LNCaP clone FGC (cell line): ENCODE results near the gene DIPK1C.

Experiments
- DNase-seq: peaks from one replicate; pipeline ENCODE4 v3.0.0-alpha.2; 2011; ENCODE audit warnings: low read depth
- H3K4me3 ChIP-seq: 2 replicates; pipeline ENCODE4 v1.5.1; 2011; ENCODE audit warnings: mild to moderate bottlenecking, low read depth, low read length, control low read depth
- TF ChIP-seq, protein P1 (sequence below): IDR thresholded peaks from 2 replicates; pipeline ENCODE4 v1.5.1; 2012; ENCODE audit warnings: mild to moderate bottlenecking; ENCODE audit not compliant: control insufficient read depth, insufficient read depth; ENCODE audit errors: extremely low read depth

Gene DIPK1C

DNA sequence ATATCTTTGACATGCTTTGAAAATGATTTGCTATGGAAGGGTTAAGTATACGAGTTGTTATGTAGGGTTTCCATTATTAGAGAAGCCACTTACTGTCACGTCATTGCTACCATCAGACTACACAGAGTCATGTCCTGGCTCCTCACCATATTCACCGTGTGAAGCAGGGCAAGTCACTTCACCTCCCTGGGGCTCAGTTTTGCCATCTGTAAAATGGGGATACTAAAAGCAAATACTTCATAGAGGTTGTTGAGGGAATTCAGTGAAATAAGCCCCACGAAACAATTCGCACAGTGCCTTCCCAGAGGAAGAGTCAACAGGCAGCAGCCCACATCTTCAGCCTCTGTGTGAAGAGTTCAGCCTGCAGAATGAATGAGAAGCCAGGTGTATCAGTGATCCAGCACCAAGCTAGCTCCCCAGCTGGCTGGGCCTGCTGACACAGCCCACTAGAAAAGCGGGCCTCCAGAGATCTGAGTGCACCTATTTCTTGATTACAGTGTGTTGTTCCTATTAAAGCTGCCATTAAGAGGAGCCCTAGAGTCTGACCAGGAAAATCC lies 3.4 kb downstream of the DIPK1C start:
- TF ChIP-seq, protein P1, sequence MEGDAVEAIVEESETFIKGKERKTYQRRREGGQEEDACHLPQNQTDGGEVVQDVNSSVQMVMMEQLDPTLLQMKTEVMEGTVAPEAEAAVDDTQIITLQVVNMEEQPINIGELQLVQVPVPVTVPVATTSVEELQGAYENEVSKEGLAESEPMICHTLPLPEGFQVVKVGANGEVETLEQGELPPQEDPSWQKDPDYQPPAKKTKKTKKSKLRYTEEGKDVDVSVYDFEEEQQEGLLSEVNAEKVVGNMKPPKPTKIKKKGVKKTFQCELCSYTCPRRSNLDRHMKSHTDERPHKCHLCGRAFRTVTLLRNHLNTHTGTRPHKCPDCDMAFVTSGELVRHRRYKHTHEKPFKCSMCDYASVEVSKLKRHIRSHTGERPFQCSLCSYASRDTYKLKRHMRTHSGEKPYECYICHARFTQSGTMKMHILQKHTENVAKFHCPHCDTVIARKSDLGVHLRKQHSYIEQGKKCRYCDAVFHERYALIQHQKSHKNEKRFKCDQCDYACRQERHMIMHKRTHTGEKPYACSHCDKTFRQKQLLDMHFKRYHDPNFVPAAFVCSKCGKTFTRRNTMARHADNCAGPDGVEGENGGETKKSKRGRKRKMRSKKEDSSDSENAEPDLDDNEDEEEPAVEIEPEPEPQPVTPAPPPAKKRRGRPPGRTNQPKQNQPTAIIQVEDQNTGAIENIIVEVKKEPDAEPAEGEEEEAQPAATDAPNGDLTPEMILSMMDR, result no peak
- DNase-seq, result no peak
- H3K4me3 ChIP-seq, result no peak overlapping the region

DNA sequence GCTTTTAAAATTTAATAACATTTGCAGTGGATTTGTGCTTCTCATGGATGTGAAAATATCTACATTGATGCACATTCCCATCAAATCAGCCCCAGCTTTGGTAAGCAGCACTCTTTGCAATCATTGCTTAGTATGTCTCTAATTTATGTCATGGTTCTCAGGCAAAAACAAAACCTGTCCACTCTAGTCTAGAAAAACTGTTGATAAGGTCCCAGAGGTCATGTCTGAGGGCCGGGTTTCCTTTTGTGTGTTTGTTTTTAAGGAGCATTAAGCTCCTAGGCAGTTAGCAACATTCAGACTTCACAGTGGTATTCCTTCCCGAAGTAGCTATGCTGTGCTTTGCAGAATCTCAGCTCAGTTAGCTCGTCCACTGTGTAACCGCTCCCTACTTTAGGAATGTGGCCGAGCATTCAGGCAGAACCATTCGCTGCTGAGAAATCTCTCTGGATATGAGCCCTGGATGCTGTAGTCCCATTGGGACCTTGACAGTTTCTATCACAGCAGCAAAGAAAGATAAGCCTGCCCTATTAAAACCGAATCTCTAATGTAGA lies 4.0 kb downstream of the DIPK1C start:
- no peak overlapping the region for H3K4me3 ChIP-seq
- no peak for DNase-seq
- TF ChIP-seq, protein P1, result no peak

DNA sequence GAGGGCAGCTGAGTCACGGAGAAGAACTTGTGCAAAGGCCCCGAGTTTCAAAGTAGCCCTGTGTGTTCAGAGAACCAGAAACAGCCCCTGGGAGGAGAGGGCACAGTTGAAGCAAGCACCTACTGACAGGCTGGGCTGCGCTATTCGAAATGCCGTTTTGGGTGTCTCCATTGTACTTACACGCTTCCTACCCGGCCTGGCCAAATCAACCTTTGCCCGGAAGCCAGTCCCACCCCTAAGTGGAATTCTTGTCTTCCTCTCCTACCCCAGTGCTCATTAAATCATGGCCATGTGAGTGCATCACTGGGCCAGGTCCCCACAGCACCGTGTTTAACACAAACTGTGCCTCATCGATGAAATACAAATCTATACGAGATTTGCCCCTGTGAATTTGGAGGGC lies 6.0 kb downstream of the DIPK1C start:
- no peak overlapping the region for H3K4me3 ChIP-seq
- TF ChIP-seq, protein P1, result no peak
- DNase-seq, result no peak

DNA sequence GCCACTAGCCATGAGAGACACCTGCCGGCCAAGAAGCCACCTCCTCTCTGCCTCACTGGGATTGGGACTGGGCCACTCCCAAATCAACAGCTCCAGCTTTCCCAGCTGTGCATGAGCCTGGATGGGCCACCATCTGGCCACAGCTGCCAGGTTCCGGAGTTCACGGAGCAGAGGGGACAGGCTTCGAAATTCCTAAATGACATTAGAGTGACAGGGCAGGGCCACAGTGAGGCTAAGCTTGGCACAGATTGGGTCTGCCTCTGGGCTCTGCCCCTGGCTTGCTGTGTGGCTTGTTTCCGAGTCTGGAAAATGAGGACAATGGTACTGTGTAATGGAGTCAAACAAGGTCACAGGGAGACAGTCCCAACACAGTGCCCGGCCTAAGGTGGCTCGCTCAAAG lies 6.5 kb downstream of the DIPK1C start:
- H3K4me3 ChIP-seq, result no peak overlapping the region
- TF ChIP-seq, protein P1, result no peak
- no peak for DNase-seq

DNA sequence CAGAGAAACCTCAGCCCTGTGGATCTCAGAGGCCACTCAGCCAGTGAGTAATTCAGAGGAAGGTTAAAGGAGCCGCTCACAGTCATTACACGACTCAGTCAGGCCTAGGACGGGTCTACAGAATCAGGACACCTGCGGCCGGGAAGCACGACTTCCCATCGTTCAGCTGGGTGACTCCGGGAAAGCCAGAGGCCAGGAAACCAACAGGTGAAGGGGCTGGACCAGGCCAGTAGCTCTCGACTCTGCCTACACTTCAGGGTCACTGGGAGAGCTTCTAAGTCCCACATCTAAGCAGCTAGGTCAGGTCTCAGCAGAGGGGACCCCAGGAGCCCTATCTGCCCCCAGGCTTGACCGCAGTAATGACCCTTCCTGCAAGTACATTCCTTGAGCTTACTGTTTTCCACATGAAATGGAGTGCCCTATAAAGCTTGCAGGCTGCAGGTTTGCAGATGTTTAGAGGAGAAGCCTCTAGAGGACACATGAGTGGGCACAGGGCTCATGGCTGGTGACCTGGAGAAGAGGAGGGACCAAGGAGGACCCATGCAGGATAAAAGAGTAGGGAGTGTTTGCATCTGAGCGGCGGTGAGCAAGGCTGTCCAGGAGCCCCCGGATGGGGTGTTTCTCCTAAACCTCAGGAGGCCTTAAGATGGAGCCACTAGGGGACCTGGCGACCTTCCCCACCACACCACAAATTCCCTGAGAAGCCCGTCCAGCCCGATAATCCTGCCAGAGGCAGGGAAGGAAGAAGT lies 9.5 kb downstream of the DIPK1C start:
- no peak overlapping the region for H3K4me3 ChIP-seq
- DNase-seq, result no peak
- TF ChIP-seq, protein P1, result no peak

DNA sequence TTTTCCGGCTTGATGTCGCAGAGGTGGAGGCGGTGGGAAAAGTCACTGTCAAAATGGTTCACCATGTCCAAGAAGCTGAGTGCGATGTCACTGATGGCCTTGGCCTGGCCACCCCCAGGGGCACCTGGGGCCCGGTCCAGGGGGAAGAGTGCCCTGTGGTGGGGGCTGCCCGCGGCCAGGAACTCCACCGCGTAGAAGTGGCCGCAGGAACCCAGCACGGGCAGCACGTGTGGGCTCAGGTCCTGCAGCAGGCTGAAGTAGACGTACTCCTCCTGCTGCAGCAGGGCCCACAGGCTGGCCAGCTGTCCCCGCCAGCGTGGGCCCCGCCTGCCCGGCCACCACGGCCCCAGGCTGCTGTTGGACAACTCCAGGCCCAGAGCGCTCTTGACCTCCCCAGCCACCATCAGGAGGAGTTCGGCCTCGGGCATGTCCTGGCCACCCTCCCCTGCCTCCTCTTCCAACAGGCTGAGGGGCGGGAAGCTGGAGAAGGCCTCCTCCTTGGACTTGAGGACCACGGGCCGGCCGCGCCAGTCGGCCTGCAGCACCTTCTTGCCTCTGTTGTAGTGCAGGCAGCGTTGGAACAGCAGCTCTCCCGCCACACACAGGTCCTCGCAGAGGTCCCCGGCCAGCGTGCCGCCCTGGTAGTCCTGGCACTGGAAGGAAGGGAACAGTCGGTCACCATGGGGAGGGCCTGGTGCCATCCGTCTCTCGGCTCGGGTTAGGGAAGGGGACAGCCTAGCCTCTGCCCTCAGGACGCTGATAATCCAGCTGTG lies 10.3 kb downstream of the DIPK1C start:
- no peak for DNase-seq
- TF ChIP-seq, protein P1, result no peak
- no peak overlapping the region for H3K4me3 ChIP-seq
